Gastrocnemius medialis (tissue), 4 donors: ENCODE data around the gene SPECC1.

Experiments
- CTCF ChIP-seq, 5 experiments: fragments of 450-650 bp in 3 of 5; fragments of 200-600 bp in 2 of 5; sonication (generic) in 2 of 5; IDR thresholded peaks in 4 of 5; conservative IDR thresholded peaks in 1 of 5; 1 replicate in 4 of 5; 2 replicates in 1 of 5; pipeline ENCODE4 v1.5.1; 2016 to 2019; ENCODE audit warnings: antibody characterized with exemption in 5 of 5, mild to moderate bottlenecking in 3 of 5, moderate library complexity in 3 of 5
- POLR2A ChIP-seq, 2 donors: fragments of 450-650 bp; IDR thresholded peaks; one replicate each; pipeline ENCODE4 v1.6.1; 2017; ENCODE audit warnings: antibody characterized with exemption in 2 of 2, mild to moderate bottlenecking in 2 of 2, moderate library complexity in 2 of 2

DNA sequence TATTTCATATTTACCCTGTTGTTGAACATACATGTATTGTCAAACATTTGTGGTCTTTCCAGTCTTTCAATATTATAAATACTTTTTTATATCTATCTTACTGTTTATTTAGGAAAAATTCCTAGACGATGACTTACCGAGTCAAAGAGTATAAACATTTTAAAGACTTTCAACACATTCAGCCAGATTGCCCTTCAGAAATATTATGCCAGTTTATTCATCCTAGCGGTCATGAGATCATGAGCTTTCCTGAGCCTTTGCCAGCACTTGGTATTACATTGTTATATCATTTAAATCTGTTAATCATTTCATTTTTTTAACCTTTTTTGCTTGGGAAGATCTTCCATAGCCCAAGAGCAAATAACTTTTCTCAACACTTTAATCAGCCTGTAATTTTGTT is 197.4 kb downstream of the SPECC1 start:
- TF ChIP-seq CTCF (IDR thresholded peaks at IDR 0.05 in 4 of 5, conservative IDR thresholded peaks at IDR 0.05 in 1 of 5) (no peak), POLR2A (IDR thresholded peaks at IDR 0.05) (no peak)
